Mesenchymal stem cell (in vitro differentiated cells and primary cell): Measurements from ENCODE around the gene KIAA1328.

Source experiments
- DNase-seq: peaks from one replicate; pipeline ENCODE4 v3.0.0-alpha.2; 2013
- H2AFZ ChIP-seq: one replicate; pipeline ENCODE4 v1.6.1; 2013; ENCODE audit warnings: low read depth, mild to moderate bottlenecking, control low read depth, inconsistent platforms, low read length, moderate library complexity
- H2AK5ac ChIP-seq: 2 replicates; pipeline ENCODE4 v1.6.1; 2013; ENCODE audit warnings: low read length, moderate library complexity, mild to moderate bottlenecking, inconsistent platforms; ENCODE audit not compliant: severe bottlenecking
- H2BK120ac ChIP-seq: one replicate; pipeline ENCODE4 v1.6.1; 2013; ENCODE audit warnings: low read depth, mild to moderate bottlenecking, inconsistent platforms, low read length, moderate library complexity
- H2BK12ac ChIP-seq, 2 experiments: one replicate each; pipeline ENCODE4 v1.6.1; 2013; ENCODE audit warnings: inconsistent platforms in 2 of 2, low read length in 2 of 2, mild to moderate bottlenecking in 2 of 2, moderate library complexity in 2 of 2, control low read depth in 1 of 2
- H2BK15ac ChIP-seq: one replicate; pipeline ENCODE4 v1.6.1; 2013; ENCODE audit warnings: mild to moderate bottlenecking, low read depth, inconsistent platforms; ENCODE audit not compliant: poor library complexity, severe bottlenecking
- H2BK5ac ChIP-seq: 2 replicates; pipeline ENCODE4 v1.6.1; 2013; ENCODE audit warnings: low read depth, mild to moderate bottlenecking, low read length, control low read depth, inconsistent platforms; ENCODE audit not compliant: poor library complexity, severe bottlenecking
- H3K14ac ChIP-seq, 2 experiments: one replicate each; pipeline ENCODE4 v1.6.1; 2013; ENCODE audit warnings: inconsistent platforms in 2 of 2, low read length in 2 of 2, control low read depth in 1 of 2, mild to moderate bottlenecking in 1 of 2, moderate library complexity in 1 of 2
- H3K18ac ChIP-seq, 2 experiments: one replicate each; pipeline ENCODE4 v1.6.1; 2013; ENCODE audit warnings: inconsistent platforms in 2 of 2, low read length in 2 of 2, control low read depth in 1 of 2, low read depth in 1 of 2, mild to moderate bottlenecking in 1 of 2
- H3K23ac ChIP-seq, 2 experiments: one replicate each; pipeline ENCODE4 v1.6.1; 2013; ENCODE audit warnings: inconsistent platforms in 2 of 2, low read length in 2 of 2, mild to moderate bottlenecking in 2 of 2, moderate library complexity in 2 of 2, control low read depth in 1 of 2
- H3K27ac ChIP-seq: 2 replicates; pipeline ENCODE4 v1.5.1; 2013; ENCODE audit warnings: mild to moderate bottlenecking, moderate library complexity, low read length, control low read depth, inconsistent platforms; ENCODE audit not compliant: poor library complexity, severe bottlenecking
- H3K27me3 ChIP-seq, 2 experiments: 2 replicates each; pipeline versions ENCODE4 v1.6.1 to v1.7.0; 2013; ENCODE audit warnings: low read length in 2 of 2, mild to moderate bottlenecking in 2 of 2, moderate library complexity in 2 of 2, control low read depth in 1 of 2, inconsistent platforms in 1 of 2; ENCODE audit not compliant: control insufficient read depth in 1 of 2, insufficient read depth in 1 of 2
- H3K36me3 ChIP-seq, 2 experiments: 2 replicates each; pipeline versions ENCODE4 v1.6.1 to v1.7.0; 2013; ENCODE audit warnings: low read length in 2 of 2, control low read depth in 1 of 2, inconsistent platforms in 1 of 2, low read depth in 1 of 2, mild to moderate bottlenecking in 1 of 2; ENCODE audit not compliant: insufficient read depth in 2 of 2, control insufficient read depth in 1 of 2
- H3K4ac ChIP-seq, 2 experiments: one replicate each; pipeline ENCODE4 v1.6.1; 2013; ENCODE audit warnings: inconsistent platforms in 2 of 2, low read length in 2 of 2, mild to moderate bottlenecking in 2 of 2, moderate library complexity in 2 of 2, control low read depth in 1 of 2, low read depth in 1 of 2
- H3K4me1 ChIP-seq: 2 replicates; pipeline ENCODE4 v1.6.1; 2013; ENCODE audit warnings: low read depth, low read length, control low read depth; ENCODE audit not compliant: control insufficient read depth, insufficient read depth
- H3K4me2 ChIP-seq: 2 replicates; pipeline ENCODE4 v1.6.1; 2013; ENCODE audit warnings: low read length, mild to moderate bottlenecking, inconsistent platforms; ENCODE audit not compliant: poor library complexity, severe bottlenecking
- H3K4me3 ChIP-seq, 2 experiments: 2 replicates each; pipeline versions ENCODE4 v1.5.1 to v1.7.0; 2013; ENCODE audit warnings: low read length in 2 of 2, mild to moderate bottlenecking in 2 of 2, control low read depth in 1 of 2, low read depth in 1 of 2; ENCODE audit not compliant: insufficient read depth in 1 of 2
- H3K79me1 ChIP-seq: replicated peaks from 2 replicates; pipeline ENCODE4 v1.6.1; 2013; ENCODE audit warnings: mild to moderate bottlenecking, control low read depth, low read length, inconsistent platforms; ENCODE audit not compliant: poor library complexity, severe bottlenecking
- H3K9ac ChIP-seq: 2 replicates; pipeline ENCODE4 v1.7.0; 2013; ENCODE audit warnings: mild to moderate bottlenecking, low read length, moderate library complexity
- H3K9me3 ChIP-seq: 2 replicates; pipeline ENCODE4 v1.7.0; 2013; ENCODE audit warnings: mild to moderate bottlenecking, low read length; ENCODE audit not compliant: control insufficient read depth
- H4K8ac ChIP-seq: one replicate; pipeline ENCODE4 v1.6.1; 2013; ENCODE audit warnings: inconsistent platforms, mild to moderate bottlenecking, low read length, moderate library complexity
- H4K91ac ChIP-seq: one replicate; pipeline ENCODE4 v1.6.1; 2013; ENCODE audit warnings: mild to moderate bottlenecking, low read length, inconsistent platforms
- WGBS: methylation state at CpG from one replicate; pipeline ENCODE4 v1.1.7; 2013; ENCODE audit warnings: mixed read lengths; 5-methylcytosine and 5-hydroxymethylcytosine counted together

Gene KIAA1328

GRCh38 chr18:37230768-37231167 is 401.8 kb downstream of the KIAA1328 start:
- no peak overlapping the region for H3K4me3 ChIP-seq
- H3K23ac ChIP-seq: no peak overlapping the region
- H3K36me3 ChIP-seq: no peaks in the 10 kb centered on the region
- H2BK120ac ChIP-seq: no peak overlapping the region
- H2BK15ac ChIP-seq: no peak overlapping the region
- H3K4me2 ChIP-seq: no peak overlapping the region
- H3K4ac ChIP-seq: no peak overlapping the region
- no peaks in the 10 kb centered on the region for H3K79me1 ChIP-seq
- H3K27ac ChIP-seq: no peak overlapping the region
- DNase-seq: no peak
- no peak overlapping the region for H3K18ac ChIP-seq
- no peaks in the 10 kb centered on the region for H3K9me3 ChIP-seq
- no peak overlapping the region for H2BK5ac ChIP-seq
- no peak overlapping the region for H4K91ac ChIP-seq
- no peak overlapping the region for H4K8ac ChIP-seq
- no peak overlapping the region for H2AFZ ChIP-seq
- H2AK5ac ChIP-seq: no peak overlapping the region
- no peak overlapping the region for H3K9ac ChIP-seq
- WGBS: 77% methylated on average over 3 of the region's 3 CpGs
- no peak overlapping the region for H3K14ac ChIP-seq
- no peaks in the 10 kb centered on the region for H3K4me1 ChIP-seq
- H2BK12ac ChIP-seq: no peak overlapping the region
- H3K27me3 ChIP-seq: no peaks in the 10 kb centered on the region

GRCh38 chr18:37231251-37231650 is 402.3 kb downstream of the KIAA1328 start:
- Histone ChIP-seq H3K18ac (no peak overlapping the region), H2AFZ (no peak overlapping the region), H3K4me3 (no peak overlapping the region), H3K27me3 (no peaks in the 10 kb centered on the region), H2BK12ac (no peak overlapping the region), H2BK5ac (no peak overlapping the region), H3K4ac (no peak overlapping the region), H3K14ac (peak overlapping the region in 1 of 2 experiments; percentile 30), H2BK120ac (no peak overlapping the region), H3K4me2 (no peak overlapping the region), H4K91ac (no peak overlapping the region), H3K9me3 (no peaks in the 10 kb centered on the region), H3K79me1 (no peaks in the 10 kb centered on the region), H3K4me1 (no peaks in the 10 kb centered on the region), H3K23ac (no peak overlapping the region), H2AK5ac (no peak overlapping the region), H2BK15ac (no peak overlapping the region), H3K9ac (no peak overlapping the region), H4K8ac (no peak overlapping the region), H3K36me3 (no peaks in the 10 kb centered on the region), H3K27ac (no peak overlapping the region)
- WGBS: 100% methylated on average over 2 of the region's 3 CpGs
- DNase-seq: no peak

- no peak for DNase-seq
- Histone ChIP-seq H2BK120ac (no peak overlapping the region), H3K4me1 (no peaks in the 10 kb centered on the region), H3K27ac (no peak overlapping the region), H2BK12ac (no peak overlapping the region), H2BK15ac (no peak overlapping the region), H3K4me3 (no peak overlapping the region), H3K27me3 (no peaks in the 10 kb centered on the region), H3K14ac (no peak overlapping the region), H4K91ac (no peak overlapping the region), H3K4me2 (no peak overlapping the region), H2BK5ac (no peak overlapping the region), H3K4ac (no peak overlapping the region), H2AK5ac (no peak overlapping the region), H4K8ac (no peak overlapping the region), H3K9me3 (no peaks in the 10 kb centered on the region), H3K23ac (no peak overlapping the region), H3K36me3 (no peaks in the 10 kb centered on the region), H3K9ac (no peak overlapping the region), H3K18ac (no peak overlapping the region), H2AFZ (no peak overlapping the region), H3K79me1 (no peaks in the 10 kb centered on the region)
- WGBS: 93% methylated on average over 2 of the region's 2 CpGs
Measured at GRCh38 chr18:37235583-37235982, 406.7 kb downstream of the KIAA1328 start.

DNA sequence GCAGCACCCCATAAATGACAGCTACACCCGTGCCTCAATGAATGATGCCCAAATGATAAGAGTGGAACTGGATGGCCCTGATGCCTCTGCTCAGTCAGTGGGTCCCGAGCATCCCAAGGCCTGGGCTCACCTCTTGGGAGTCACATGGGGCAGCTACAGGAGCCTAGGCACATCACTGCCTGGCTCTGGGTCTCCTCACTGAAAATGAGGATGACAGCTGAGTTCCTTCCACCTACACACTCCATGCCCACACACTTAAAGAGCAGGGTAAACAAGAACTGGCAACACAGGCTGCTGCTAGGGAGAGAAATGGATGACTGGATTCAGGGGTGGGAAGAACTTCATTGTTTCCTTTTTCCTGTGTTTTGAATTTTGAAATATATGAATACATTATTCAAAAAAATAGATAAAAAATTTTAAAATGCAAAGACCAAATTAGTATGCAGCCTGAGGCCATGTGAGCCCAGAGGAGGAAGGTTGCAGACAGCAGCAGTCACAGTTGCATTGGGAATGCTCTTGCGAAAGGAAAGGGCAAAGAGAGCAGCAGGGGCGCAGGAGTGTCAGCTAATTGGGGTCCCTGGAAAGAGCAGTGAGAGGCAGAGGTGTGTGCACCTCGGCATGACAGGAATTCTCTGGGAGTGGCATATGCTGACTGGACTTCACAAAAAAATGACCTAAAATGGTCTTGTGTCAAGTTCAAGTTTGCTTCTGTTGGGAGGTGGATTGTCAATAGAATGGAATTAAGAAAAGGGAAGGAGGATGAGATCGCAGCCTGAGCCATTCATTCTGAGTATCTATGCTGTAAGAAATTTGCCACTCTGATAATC is 409.6 kb downstream of the KIAA1328 start:
- Histone ChIP-seq H4K8ac (no peak overlapping the region), H3K23ac (no peak overlapping the region), H3K27me3 (peaks cover 11 to 25% of the 10 kb centered on the region in 2 experiments), H3K36me3 (no peaks in the 10 kb centered on the region), H2BK5ac (no peak overlapping the region), H4K91ac (no peak overlapping the region), H3K9ac (no peak overlapping the region), H3K4me2 (no peak overlapping the region), H3K4me1 (no peaks in the 10 kb centered on the region), H3K4me3 (no peak overlapping the region), H2AK5ac (no peak overlapping the region), H3K27ac (no peak overlapping the region), H2BK12ac (no peak overlapping the region), H3K79me1 (no peaks in the 10 kb centered on the region), H3K18ac (no peak overlapping the region), H3K4ac (no peak overlapping the region), H2AFZ (no peak overlapping the region), H2BK15ac (no peak overlapping the region), H3K9me3 (no peaks in the 10 kb centered on the region), H3K14ac (no peak overlapping the region), H2BK120ac (no peak overlapping the region)
- 78% methylated on average over 6 of the region's 6 CpGs for WGBS
- DNase-seq: no peak
